OCI-M1 (cell line): ENCODE data around the gene OAS3.

Source experiments
- DNase-seq: peaks from one replicate; lab custom pipeline; 2025; lab: John Stamatoyannopoulos, UW

OAS3 gene

GRCh38 chr12:113016796-113017195, 78.5 kb downstream of the OAS3 start:
- DNase-seq: no peak

- DNase-seq: no peak
These were observed 80.8 kb downstream of the OAS3 start for GRCh38 chr12:113019025-113019424.

GRCh38 chr12:113021500-113021899, 83.2 kb downstream of the OAS3 start:
- DNase-seq: no peak
